Mononuclear cell (primary cell): ENCODE results near the gene PLSCR2. TPM values are rescaled to one million over a fixed set of nuclear protein-coding genes. Genes with fewer than 3 reads are reported as not detected.
A peak's percentile ranks its signal among the peaks of the same experiment; 100 is the strongest.
"Not testable (repeated sequence)": the region's sequence is repeated elsewhere in the genome, so short reads cannot be mapped to it uniquely, and the experiment has no call there.

Source experiments
- H3K27me3 ChIP-seq: 2 replicates; pipeline ENCODE4 v1.6.0; 2011; ENCODE audit warnings: low read length, control low read depth; ENCODE audit not compliant: insufficient read depth
- H3K4me1 ChIP-seq: 2 replicates; pipeline ENCODE4 v1.5.1; 2011; ENCODE audit warnings: mild to moderate bottlenecking, low read length, control low read depth; ENCODE audit not compliant: insufficient read depth
- H3K4me3 ChIP-seq: 2 replicates; pipeline ENCODE4 v1.5.1; 2011; ENCODE audit warnings: mild to moderate bottlenecking, low read length, moderate library complexity
- H3K9me3 ChIP-seq: 2 replicates; pipeline ENCODE4 v1.5.1; 2011; ENCODE audit warnings: low read depth, mild to moderate bottlenecking, control low read depth, low read length
- total RNA-seq: library from RNA; depleted of rRNA; stranded (reverse); fragments of >200 nt; gene quantifications from one replicate; pipeline ENCODE4 v1.2.3, GENCODE V29; 2012

PLSCR2 gene
- total RNA-seq, 1 donor: not detected

GRCh38 chr3:146497145-146497843 is 27.9 kb upstream of the PLSCR2 start:
- H3K4me3 ChIP-seq, H3K4me1 ChIP-seq, H3K27me3 ChIP-seq, H3K9me3 ChIP-seq: not testable (repeated sequence)

GRCh38 chr3:146496726-146497125 is 27.4 kb upstream of the PLSCR2 start:
- no peaks in the 10 kb centered on the region for H3K4me1 ChIP-seq
- peaks cover 10% of the 10 kb centered on the region for H3K9me3 ChIP-seq
- peaks cover 5% of the 10 kb centered on the region for H3K27me3 ChIP-seq
- H3K4me3 ChIP-seq: no peak overlapping the region

- Histone ChIP-seq H3K27me3 (peaks cover 5% of the 10 kb centered on the region), H3K4me3 (no peak overlapping the region)
Observed at GRCh38 chr3:146496251-146496650, 26.9 kb upstream of the PLSCR2 start.

GRCh38 chr3:146493761-146494160 is 24.4 kb upstream of the PLSCR2 start:
- Histone ChIP-seq H3K4me1 (no peaks in the 10 kb centered on the region), H3K4me3 (no peak overlapping the region), H3K9me3 (peaks cover 16% of the 10 kb centered on the region), H3K27me3 (peaks cover 5% of the 10 kb centered on the region)

More at GRCh38 chr3:146496251-146496650, 26.9 kb upstream of the PLSCR2 start:
- Histone ChIP-seq H3K4me1 (no peaks in the 10 kb centered on the region), H3K9me3 (peaks cover 15% of the 10 kb centered on the region)

- Histone ChIP-seq H3K4me3 (no peak overlapping the region), H3K4me1 (no peaks in the 10 kb centered on the region), H3K9me3 (peaks cover 16% of the 10 kb centered on the region), H3K27me3 (peaks cover 5% of the 10 kb centered on the region)
Observed at GRCh38 chr3:146493221-146493620, 23.9 kb upstream of the PLSCR2 start.

GRCh38 chr3:146491303-146491702 is 21.9 kb upstream of the PLSCR2 start:
- Histone ChIP-seq H3K27me3 (peaks cover 5% of the 10 kb centered on the region), H3K9me3 (peaks cover 16% of the 10 kb centered on the region), H3K4me3 (no peak overlapping the region), H3K4me1 (no peaks in the 10 kb centered on the region)

- H3K4me1 ChIP-seq: no peaks in the 10 kb centered on the region
- H3K27me3 ChIP-seq: no peaks in the 10 kb centered on the region
- no peak overlapping the region for H3K4me3 ChIP-seq
- H3K9me3 ChIP-seq: no peaks in the 10 kb centered on the region
Observed at GRCh38 chr3:146485297-146485696, 15.9 kb upstream of the PLSCR2 start.

- Histone ChIP-seq H3K4me1 (no peaks in the 10 kb centered on the region), H3K27me3 (no peaks in the 10 kb centered on the region), H3K4me3 (no peak overlapping the region), H3K9me3 (no peaks in the 10 kb centered on the region)
Observed at GRCh38 chr3:146476094-146476740, 6.9 kb upstream of the PLSCR2 start.

GRCh38 chr3:146474976-146475375 is 5.6 kb upstream of the PLSCR2 start:
- H3K9me3 ChIP-seq, H3K4me1 ChIP-seq, H3K27me3 ChIP-seq, H3K4me3 ChIP-seq: not testable (repeated sequence)

GRCh38 chr3:146473726-146474125 is 4.4 kb upstream of the PLSCR2 start:
- no peak overlapping the region for H3K4me3 ChIP-seq
- H3K27me3 ChIP-seq: no peaks in the 10 kb centered on the region
- no peaks in the 10 kb centered on the region for H3K9me3 ChIP-seq
- H3K4me1 ChIP-seq: peaks cover 5% of the 10 kb centered on the region

GRCh38 chr3:146472611-146473010 is 3.2 kb upstream of the PLSCR2 start:
- Histone ChIP-seq H3K4me1 (peaks cover 5% of the 10 kb centered on the region), H3K27me3 (no peaks in the 10 kb centered on the region), H3K4me3 (no peak overlapping the region), H3K9me3 (no peaks in the 10 kb centered on the region)

- H3K4me1 ChIP-seq: peaks cover 5% of the 10 kb centered on the region
- H3K9me3 ChIP-seq: no peaks in the 10 kb centered on the region
- no peaks in the 10 kb centered on the region for H3K27me3 ChIP-seq
- no peak overlapping the region for H3K4me3 ChIP-seq
Observed at GRCh38 chr3:146471012-146471411, 1.7 kb upstream of the PLSCR2 start.

GRCh38 chr3:146470425-146470990 is 1.1 kb upstream of the PLSCR2 start:
- no peak overlapping the region for H3K4me3 ChIP-seq
- peaks cover 5% of the 10 kb centered on the region for H3K4me1 ChIP-seq
- no peaks in the 10 kb centered on the region for H3K27me3 ChIP-seq
- H3K9me3 ChIP-seq: no peaks in the 10 kb centered on the region

GRCh38 chr3:146468671-146469149 is 651 bp downstream of the PLSCR2 start:
- Histone ChIP-seq H3K9me3 (no peaks in the 10 kb centered on the region), H3K4me3 (peak overlapping the region; percentile 58), H3K4me1 (peaks cover 5% of the 10 kb centered on the region), H3K27me3 (no peaks in the 10 kb centered on the region)

- Histone ChIP-seq H3K4me3 (no peak overlapping the region), H3K4me1 (peaks cover 5% of the 10 kb centered on the region), H3K9me3 (no peaks in the 10 kb centered on the region), H3K27me3 (no peaks in the 10 kb centered on the region)
Observed at GRCh38 chr3:146468234-146468633, 1.1 kb downstream of the PLSCR2 start.
